Mammary epithelial cell (primary cell): ENCODE measurements around the gene FGF5.

ENCODE experiments used
- CTCF ChIP-seq, 2 donors: IDR thresholded peaks in 1 of 2; conservative IDR thresholded peaks in 1 of 2; 2 replicates each; pipeline ENCODE4 v1.5.1; 2011 to 2012; ENCODE audit warnings: inconsistent platforms in 2 of 2, low read length in 2 of 2, mild to moderate bottlenecking in 2 of 2, control low read depth in 1 of 2, low read depth in 1 of 2; ENCODE audit not compliant: insufficient read depth in 1 of 2; ENCODE audit errors: extremely low read depth in 1 of 2
- EZH2 ChIP-seq: IDR thresholded peaks from 2 replicates; pipeline ENCODE4 v1.6.1; 2012; ENCODE audit warnings: low read length, inconsistent platforms, borderline replicate concordance

GRCh38 chr4:80308466-80308822 is 42.0 kb downstream of the FGF5 start:
- TF ChIP-seq CTCF (conservative IDR thresholded peaks at IDR 0.05 in 1 of 2, IDR thresholded peaks at IDR 0.05 in 1 of 2; ENCODE audit: extremely low read depth in 1 of 2, insufficient read depth in 1 of 2, low read depth in 1 of 2, low read length in 2 of 2) (no peak), EZH2 (no peak)
